Mucosa of gallbladder (tissue), 1 donor: ENCODE measurements around the gene CEACAM3. TPM values are rescaled to one million over a fixed set of nuclear protein-coding genes. Genes with fewer than 3 reads are reported as not detected.

Experiments used
- DNase-seq: peaks from one replicate; pipeline ENCODE4 v3.0.0-alpha.2; 2020; ENCODE audit warnings: low spot score
- total RNA-seq: library from RNA; stranded (reverse); gene quantifications from one replicate; pipeline ENCODE4 v1.2.1, GENCODE V29; 2021
- donor health status: DM: no; HTN: no; CAD: no.

The CEACAM3 gene
- total RNA-seq, 1 donor from 2014 or later = 0.78 TPM

- peak; percentile 34 for DNase-seq
Measured at GRCh38 chr19:41792513-41793413, 3.6 kb upstream of the CEACAM3 start.

- DNase-seq = no peak
Measured at GRCh38 chr19:41793414-41793727, 3.0 kb upstream of the CEACAM3 start.

GRCh38 chr19:41795031-41795461, 1.3 kb upstream of the CEACAM3 start:
- peak; percentile 59 for DNase-seq

GRCh38 chr19:41796901-41797300, 514 bp downstream of the CEACAM3 start:
- no peak for DNase-seq

GRCh38 chr19:41799444-41800000, 3.1 kb downstream of the CEACAM3 start:
- DNase-seq = peak; percentile 52

- DNase-seq = no peak
Measured at GRCh38 chr19:41801031-41801430, 4.6 kb downstream of the CEACAM3 start.

- no peak for DNase-seq
Measured at GRCh38 chr19:41801792-41802211, 5.4 kb downstream of the CEACAM3 start.

GRCh38 chr19:41802770-41803169, 6.4 kb downstream of the CEACAM3 start:
- no peak for DNase-seq

- no peak for DNase-seq
Measured at GRCh38 chr19:41804336-41804735, 7.9 kb downstream of the CEACAM3 start.

- no peak for DNase-seq
Measured at GRCh38 chr19:41807176-41807575, 10.8 kb downstream of the CEACAM3 start.

- DNase-seq = no peak
Measured at GRCh38 chr19:41808663-41809566, 12.5 kb downstream of the CEACAM3 start.

- DNase-seq = no peak
Measured at GRCh38 chr19:41810301-41810700, 13.9 kb downstream of the CEACAM3 start.

- no peak for DNase-seq
Measured at GRCh38 chr19:41811036-41811435, 14.6 kb downstream of the CEACAM3 start.

GRCh38 chr19:41811981-41812380, 15.6 kb downstream of the CEACAM3 start:
- DNase-seq = no peak

GRCh38 chr19:41813911-41814310, 17.5 kb downstream of the CEACAM3 start:
- DNase-seq = no peak

- no peak for DNase-seq
Measured at GRCh38 chr19:41815301-41815700, 18.9 kb downstream of the CEACAM3 start.

- DNase-seq = no peak
Measured at GRCh38 chr19:41816761-41817160, 20.4 kb downstream of the CEACAM3 start.

GRCh38 chr19:41821003-41821735, 24.8 kb downstream of the CEACAM3 start:
- DNase-seq = peak; percentile 27

- DNase-seq = no peak
Measured at GRCh38 chr19:41837981-41838708, 41.8 kb downstream of the CEACAM3 start.

GRCh38 chr19:41839211-41839610, 42.8 kb downstream of the CEACAM3 start:
- DNase-seq = no peak

GRCh38 chr19:41843371-41843770, 47.0 kb downstream of the CEACAM3 start:
- DNase-seq = no peak
